Skeletal muscle tissue (tissue), 4 donors: Measurements from ENCODE around the gene COLGALT1. TPM values are rescaled to one million over a fixed set of nuclear protein-coding genes. Genes with fewer than 3 reads are reported as not detected.
A peak's percentile ranks its signal among the peaks of the same experiment; 100 is the strongest.

ENCODE experiments used
- H3K27ac ChIP-seq: one replicate; pipeline ENCODE4 v1.7.0; 2013; ENCODE audit warnings: mild to moderate bottlenecking, low read depth, low read length, inconsistent platforms
- H3K27me3 ChIP-seq, 3 donors: one replicate each; pipeline ENCODE4 v1.7.0; 2013; ENCODE audit warnings: low read length in 3 of 3; ENCODE audit not compliant: control insufficient read depth in 3 of 3, insufficient read depth in 3 of 3
- H3K36me3 ChIP-seq, 3 donors: one replicate each; pipeline ENCODE4 v1.7.0; 2013; ENCODE audit warnings: low read length in 3 of 3; ENCODE audit not compliant: control insufficient read depth in 3 of 3, insufficient read depth in 3 of 3
- H3K4me1 ChIP-seq, 3 donors: one replicate each; pipeline ENCODE4 v1.7.0; 2013; ENCODE audit warnings: low read length in 3 of 3, mild to moderate bottlenecking in 3 of 3; ENCODE audit not compliant: control insufficient read depth in 3 of 3, insufficient read depth in 3 of 3
- H3K4me3 ChIP-seq, 3 donors: one replicate each; pipeline ENCODE4 v1.7.0; 2013; ENCODE audit warnings: low read length in 3 of 3
- H3K9ac ChIP-seq, 3 donors: one replicate each; pipeline ENCODE4 v1.7.0; 2013; ENCODE audit warnings: low read length in 3 of 3, mild to moderate bottlenecking in 3 of 3, moderate library complexity in 2 of 3, low read depth in 1 of 3
- H3K9me3 ChIP-seq, 3 donors: one replicate each; pipeline ENCODE4 v1.7.0; 2013; ENCODE audit warnings: low read length in 3 of 3; ENCODE audit not compliant: control insufficient read depth in 3 of 3
- total RNA-seq: library from RNA; depleted of rRNA; stranded (reverse); fragments of >200 nt; gene quantifications from one replicate; pipeline ENCODE4 v1.2.3, GENCODE V29; 2014
- donor health status: Osteomylitis.

COLGALT1 gene
- total RNA-seq, 1 donor from 2014 or later, result 38.1 TPM

DNA sequence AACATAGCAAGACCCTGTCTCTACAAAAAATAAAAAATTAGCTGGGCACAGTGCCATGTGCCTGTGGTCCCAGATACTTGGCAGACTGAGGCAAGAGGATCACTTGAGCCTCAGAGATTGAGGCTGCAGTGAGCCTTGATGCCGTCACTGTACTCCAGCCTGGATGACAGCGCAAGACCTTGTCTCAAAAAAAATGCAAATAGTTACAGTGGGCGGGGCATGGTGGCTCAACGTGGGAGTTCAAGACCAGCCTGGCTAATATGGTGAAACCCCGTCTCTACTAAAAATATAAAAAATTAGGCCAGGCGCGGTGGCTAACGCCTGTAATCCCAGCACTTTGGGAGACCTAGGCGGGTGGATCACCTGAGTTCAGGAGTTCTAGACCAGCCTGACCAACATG, 35.5 kb upstream of the COLGALT1 start:
- Histone ChIP-seq H3K36me3 (peaks cover 10 to 22% (median 19%) of the 10 kb centered on the region in 3 donors), H3K27me3 (peaks cover 0 to 5% (median 5%) of the 10 kb centered on the region in 3 donors), H3K27ac (no peak overlapping the region), H3K4me3 (no peak overlapping the region), H3K4me1 (peaks cover 0 to 9% (median 5%) of the 10 kb centered on the region in 3 donors), H3K9me3 (peaks cover 0 to 5% (median 3%) of the 10 kb centered on the region in 3 donors), H3K9ac (no peak overlapping the region)

DNA sequence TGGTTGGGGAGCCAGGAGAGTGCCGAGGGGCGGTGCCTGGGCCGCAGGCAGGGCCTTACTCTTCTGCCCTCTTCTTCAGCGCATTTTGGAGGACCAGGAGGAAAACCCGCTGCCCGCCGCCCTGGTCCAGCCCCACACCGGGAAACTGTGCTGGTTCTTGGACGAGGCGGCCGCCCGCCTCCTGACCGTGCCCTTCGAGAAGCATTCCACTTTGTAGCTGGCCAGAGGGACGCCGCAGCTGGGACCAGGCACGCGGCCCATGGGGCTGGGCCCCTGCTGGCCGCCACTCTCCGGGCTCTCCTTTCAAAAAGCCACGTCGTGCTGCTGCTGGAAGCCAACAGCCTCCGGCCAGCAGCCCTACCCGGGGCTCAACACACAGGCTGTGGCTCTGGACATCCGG, 34.6 kb upstream of the COLGALT1 start:
- Histone ChIP-seq H3K36me3 (peaks cover 8 to 21% (median 18%) of the 10 kb centered on the region in 3 donors), H3K4me1 (peaks cover 0 to 9% (median 5%) of the 10 kb centered on the region in 3 donors), H3K9me3 (peaks cover 0 to 5% (median 3%) of the 10 kb centered on the region in 3 donors), H3K9ac (no peak overlapping the region), H3K27ac (no peak overlapping the region), H3K27me3 (peaks cover 0 to 10% (median 9%) of the 10 kb centered on the region in 3 donors), H3K4me3 (no peak overlapping the region)

DNA sequence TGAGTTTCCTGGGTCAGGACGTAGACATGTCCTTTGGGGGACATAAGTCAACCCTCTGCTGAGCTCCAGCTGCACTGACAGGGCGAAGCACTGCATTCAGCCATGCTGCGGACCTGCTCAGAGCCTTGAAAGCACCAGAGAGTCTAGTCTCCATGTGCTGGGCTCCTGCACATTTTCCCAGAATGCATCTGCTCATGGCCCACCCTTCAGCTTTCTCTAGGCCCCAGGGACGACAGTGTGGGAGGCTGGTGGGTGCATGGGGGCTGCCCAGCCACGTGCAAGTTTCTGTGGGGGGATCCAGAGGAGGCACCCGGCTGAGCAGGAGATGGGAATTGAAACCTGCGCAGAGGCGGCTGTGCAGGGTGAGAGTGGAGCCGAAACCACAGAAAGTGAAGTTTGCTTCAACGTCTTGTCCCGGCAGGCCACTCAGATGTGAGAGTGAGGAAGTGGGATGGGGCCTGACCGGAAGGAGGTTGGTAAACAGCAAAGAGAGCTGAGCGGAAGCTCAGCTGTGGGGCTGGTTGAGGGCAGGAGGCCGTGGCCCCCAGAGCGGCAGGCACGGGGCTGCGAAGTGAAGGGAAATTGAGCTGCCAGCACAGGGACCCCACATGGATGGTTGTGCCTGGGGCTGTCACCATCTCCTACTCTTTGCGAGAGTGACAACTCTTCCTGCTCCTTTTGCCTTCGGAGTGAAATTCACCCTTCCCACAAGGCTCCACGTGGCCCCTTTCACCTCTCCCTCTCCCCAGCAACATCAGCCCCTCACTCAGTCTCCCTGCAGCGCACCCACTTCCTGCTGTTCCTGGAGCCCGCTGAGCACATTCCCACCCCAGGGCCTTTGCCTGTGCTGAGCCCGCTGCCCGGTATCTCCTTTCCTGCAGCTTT, 32.2 kb upstream of the COLGALT1 start:
- peaks cover 0 to 9% (median 5%) of the 10 kb centered on the region in 3 donors for H3K4me1 ChIP-seq
- no peak overlapping the region for H3K9ac ChIP-seq
- H3K27ac ChIP-seq, result peak overlapping the region; percentile 47
- H3K9me3 ChIP-seq, result no peaks in the 10 kb centered on the region
- no peak overlapping the region for H3K4me3 ChIP-seq
- peaks cover 0 to 6% (median 3%) of the 10 kb centered on the region in 3 donors for H3K36me3 ChIP-seq
- peaks cover 7 to 10% (median 9%) of the 10 kb centered on the region in 3 donors for H3K27me3 ChIP-seq

DNA sequence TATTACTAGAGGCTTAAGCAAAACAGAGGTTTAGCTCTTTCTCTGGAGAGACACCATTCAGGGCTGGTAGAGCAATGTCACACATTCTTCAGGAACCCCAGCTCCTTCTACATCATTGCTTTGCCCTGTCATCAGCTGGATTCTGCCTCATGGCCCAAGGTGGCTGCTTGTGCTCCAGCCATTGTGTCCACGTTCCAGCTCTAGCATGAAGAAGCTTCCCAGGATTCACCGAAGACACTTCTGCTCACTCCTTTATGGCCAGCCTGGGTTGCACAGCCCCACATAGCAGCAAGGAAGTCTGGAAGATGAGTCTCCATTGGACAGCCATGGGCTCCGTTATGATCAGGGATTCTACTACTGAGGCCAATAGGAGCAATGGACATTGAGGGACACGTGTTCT, 30.8 kb upstream of the COLGALT1 start:
- Histone ChIP-seq H3K27ac (no peak overlapping the region), H3K27me3 (peaks cover 7 to 17% (median 9%) of the 10 kb centered on the region in 3 donors)

DNA sequence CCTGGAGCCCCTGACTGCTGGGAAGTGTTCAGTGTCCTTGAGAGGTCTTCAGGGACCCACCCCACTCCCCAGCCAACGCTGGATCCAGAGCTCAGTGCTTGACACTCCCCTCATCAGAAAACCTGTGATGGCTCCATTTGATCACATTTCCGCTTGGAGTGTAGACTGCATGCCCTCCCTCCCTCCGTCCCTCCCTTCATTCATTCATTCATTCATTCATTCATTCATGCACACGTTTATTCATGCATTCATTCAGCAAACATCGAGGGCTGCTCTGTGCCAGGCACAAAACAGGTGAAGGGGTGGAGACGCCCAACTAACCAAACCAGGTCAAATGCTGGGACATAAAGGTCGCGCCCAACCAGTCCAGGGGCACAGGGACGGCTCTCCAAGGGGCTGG, 30.3 kb upstream of the COLGALT1 start:
- Histone ChIP-seq H3K4me3 (no peak overlapping the region), H3K27ac (no peak overlapping the region), H3K27me3 (peaks cover 7 to 17% (median 9%) of the 10 kb centered on the region in 3 donors), H3K36me3 (peaks cover 0 to 6% (median 0%) of the 10 kb centered on the region in 3 donors), H3K9me3 (peaks cover 3 to 8% (median 3%) of the 10 kb centered on the region in 3 donors), H3K9ac (no peak overlapping the region), H3K4me1 (peaks cover 0 to 9% (median 5%) of the 10 kb centered on the region in 3 donors)

More for the DNA sequence above, 30.8 kb upstream of the COLGALT1 start:
- Histone ChIP-seq H3K4me3 (no peak overlapping the region), H3K9me3 (peaks cover 3 to 8% (median 3%) of the 10 kb centered on the region in 3 donors), H3K9ac (no peak overlapping the region), H3K4me1 (peaks cover 0 to 9% (median 5%) of the 10 kb centered on the region in 3 donors), H3K36me3 (peaks cover 0 to 6% (median 0%) of the 10 kb centered on the region in 3 donors)

DNA sequence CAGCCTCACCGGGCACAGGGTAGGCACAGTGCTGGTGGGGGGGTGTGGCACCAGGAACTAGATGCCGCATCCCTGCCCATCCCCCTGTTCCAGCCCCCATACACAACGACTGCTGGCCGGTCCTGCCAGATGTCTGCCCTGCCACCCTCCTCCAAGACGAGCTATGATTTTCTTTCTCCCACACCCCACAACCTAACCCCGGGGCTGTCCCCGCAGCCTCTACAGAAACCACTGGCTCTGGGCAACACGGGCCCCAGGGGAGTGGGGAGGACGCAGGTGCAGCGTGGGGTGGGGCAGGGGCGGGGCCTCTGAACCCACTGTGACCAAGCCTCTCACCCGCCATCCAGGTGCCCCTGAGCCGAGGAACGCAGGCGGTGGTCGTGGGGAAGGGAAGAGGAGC, 28.5 kb upstream of the COLGALT1 start:
- H3K36me3 ChIP-seq, result no peaks in the 10 kb centered on the region
- H3K9ac ChIP-seq, result no peak overlapping the region
- H3K9me3 ChIP-seq, result peaks cover 3 to 8% (median 3%) of the 10 kb centered on the region in 3 donors
- H3K4me3 ChIP-seq, result no peak overlapping the region
- H3K27ac ChIP-seq, result no peak overlapping the region
- H3K4me1 ChIP-seq, result peaks cover 0 to 9% (median 5%) of the 10 kb centered on the region in 3 donors
- peaks cover 9 to 23% (median 13%) of the 10 kb centered on the region in 3 donors for H3K27me3 ChIP-seq

DNA sequence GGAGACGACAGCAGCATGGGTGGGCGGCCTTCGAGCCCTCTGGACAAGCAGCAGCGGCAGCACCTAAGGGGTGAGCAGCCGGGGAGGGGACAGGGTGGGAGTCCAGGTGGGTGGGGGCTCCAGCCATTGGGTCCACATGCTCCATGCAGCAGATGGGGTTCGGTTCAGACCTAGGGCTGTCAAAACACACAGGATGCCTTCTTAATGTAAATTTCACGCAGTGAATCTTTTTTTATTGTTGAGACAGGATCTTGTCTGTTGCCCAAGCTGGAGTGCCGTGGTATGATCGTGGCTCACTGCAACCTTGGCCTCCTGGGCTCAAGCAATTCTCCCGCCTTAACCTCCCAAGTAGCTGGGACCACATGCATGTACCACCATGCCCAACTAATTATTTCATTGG, 28.1 kb upstream of the COLGALT1 start:
- Histone ChIP-seq H3K9ac (no peak overlapping the region), H3K27me3 (peaks cover 9 to 27% (median 17%) of the 10 kb centered on the region in 3 donors), H3K9me3 (peaks cover 3 to 8% (median 3%) of the 10 kb centered on the region in 3 donors), H3K27ac (no peak overlapping the region), H3K4me1 (peaks cover 0 to 9% (median 5%) of the 10 kb centered on the region in 3 donors), H3K4me3 (no peak overlapping the region), H3K36me3 (no peaks in the 10 kb centered on the region)

DNA sequence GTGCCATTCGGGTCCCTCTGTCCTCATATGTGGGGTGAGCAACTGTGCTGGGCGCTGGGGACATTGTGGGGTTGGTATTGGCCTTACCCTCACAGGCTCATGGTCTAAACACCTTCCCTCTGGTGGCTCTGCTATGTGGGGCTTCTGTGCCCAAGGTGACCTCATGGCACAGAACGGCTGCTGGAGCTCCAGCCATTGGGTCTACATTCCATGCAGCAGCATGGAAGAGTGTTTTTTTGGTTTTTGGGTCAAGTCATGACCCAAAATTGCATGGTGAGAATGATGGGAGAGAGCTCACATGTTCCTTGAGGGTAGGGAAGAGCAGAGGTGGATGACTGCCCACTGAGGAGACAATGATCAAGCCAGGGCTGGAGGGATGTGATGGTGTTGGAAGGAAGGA, 26.8 kb upstream of the COLGALT1 start:
- peaks cover 0 to 2% (median 0%) of the 10 kb centered on the region in 3 donors for H3K4me1 ChIP-seq
- no peak overlapping the region for H3K9ac ChIP-seq
- no peak overlapping the region for H3K27ac ChIP-seq
- H3K4me3 ChIP-seq, result no peak overlapping the region
- peaks cover 17 to 34% (median 19%) of the 10 kb centered on the region in 3 donors for H3K27me3 ChIP-seq
- H3K9me3 ChIP-seq, result peaks cover 3 to 8% (median 3%) of the 10 kb centered on the region in 3 donors
- H3K36me3 ChIP-seq, result no peaks in the 10 kb centered on the region

DNA sequence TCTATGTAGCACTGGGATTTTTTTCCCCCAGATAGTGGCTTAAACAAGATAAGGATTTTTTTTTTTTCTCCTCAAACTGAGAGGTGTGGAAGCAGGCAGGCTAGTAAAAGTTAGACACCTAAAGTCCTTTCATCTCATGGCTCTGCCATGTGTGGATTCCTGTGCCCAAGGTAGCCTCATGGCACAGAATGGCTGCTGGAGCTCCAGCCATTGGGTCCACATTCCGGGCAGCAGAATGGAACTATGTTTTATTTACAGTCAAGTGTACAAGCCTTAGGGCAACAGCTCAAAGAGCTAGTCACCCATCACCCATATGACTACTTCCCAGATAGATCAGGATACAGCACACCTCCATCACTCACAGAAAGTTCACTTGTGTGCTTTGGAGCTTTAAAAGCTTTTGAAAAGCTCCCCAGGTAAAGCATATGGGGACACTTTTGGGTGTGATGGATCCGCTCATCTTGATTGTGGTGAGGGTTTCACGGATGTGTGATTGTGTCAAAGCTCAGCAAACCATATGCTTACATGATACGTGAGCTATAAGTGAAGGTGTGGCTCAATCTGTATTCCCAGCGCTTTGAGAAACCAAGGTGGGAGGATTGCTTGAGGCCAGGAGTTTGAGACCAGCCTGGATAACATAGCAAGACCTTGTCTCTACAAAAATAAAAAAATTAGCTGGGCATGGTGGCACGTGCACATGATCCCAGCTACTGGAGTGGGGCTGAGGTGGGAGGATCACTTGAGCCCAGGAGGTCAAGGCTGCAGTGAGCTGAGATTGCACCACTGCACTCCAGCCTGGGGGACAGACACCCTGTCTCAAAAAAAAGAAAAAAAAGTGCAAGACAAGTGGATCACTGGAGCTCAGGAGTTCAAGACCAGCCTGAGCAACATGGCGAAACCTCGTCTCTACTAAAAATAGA, 25.9 kb upstream of the COLGALT1 start:
- no peak overlapping the region for H3K27ac ChIP-seq

More for the DNA sequence above, 25.9 kb upstream of the COLGALT1 start:
- Histone ChIP-seq H3K9me3 (peaks cover 3 to 8% (median 3%) of the 10 kb centered on the region in 3 donors), H3K4me3 (no peak overlapping the region), H3K9ac (no peak overlapping the region), H3K27me3 (peaks cover 19 to 36% (median 20%) of the 10 kb centered on the region in 3 donors), H3K36me3 (no peaks in the 10 kb centered on the region), H3K4me1 (no peaks in the 10 kb centered on the region)
